Fibroblast of mammary gland (primary cell): ENCODE measurements around the gene PMP22.

ENCODE experiments used
- DNase-seq: peaks from one replicate; pipeline ENCODE4 v3.0.0-alpha.2; 2010; ENCODE audit warnings: low read depth
- H3K4me3 ChIP-seq: 2 replicates; pipeline ENCODE4 v1.5.1; 2011; ENCODE audit warnings: low read depth, mild to moderate bottlenecking, low read length, moderate library complexity; ENCODE audit not compliant: control insufficient read depth
- TF ChIP-seq, protein P1 (sequence below): conservative IDR thresholded peaks from 2 replicates; pipeline ENCODE4 v1.5.1; 2011; ENCODE audit warnings: low read depth, low read length, inconsistent platforms; ENCODE audit not compliant: control insufficient read depth, insufficient read depth

Gene PMP22

GRCh38 chr17:15281909-15282308 lies 16.8 kb upstream of the PMP22 start:
- DNase-seq, result no peak
- H3K4me3 ChIP-seq, result no peak overlapping the region
- TF ChIP-seq, protein P1, sequence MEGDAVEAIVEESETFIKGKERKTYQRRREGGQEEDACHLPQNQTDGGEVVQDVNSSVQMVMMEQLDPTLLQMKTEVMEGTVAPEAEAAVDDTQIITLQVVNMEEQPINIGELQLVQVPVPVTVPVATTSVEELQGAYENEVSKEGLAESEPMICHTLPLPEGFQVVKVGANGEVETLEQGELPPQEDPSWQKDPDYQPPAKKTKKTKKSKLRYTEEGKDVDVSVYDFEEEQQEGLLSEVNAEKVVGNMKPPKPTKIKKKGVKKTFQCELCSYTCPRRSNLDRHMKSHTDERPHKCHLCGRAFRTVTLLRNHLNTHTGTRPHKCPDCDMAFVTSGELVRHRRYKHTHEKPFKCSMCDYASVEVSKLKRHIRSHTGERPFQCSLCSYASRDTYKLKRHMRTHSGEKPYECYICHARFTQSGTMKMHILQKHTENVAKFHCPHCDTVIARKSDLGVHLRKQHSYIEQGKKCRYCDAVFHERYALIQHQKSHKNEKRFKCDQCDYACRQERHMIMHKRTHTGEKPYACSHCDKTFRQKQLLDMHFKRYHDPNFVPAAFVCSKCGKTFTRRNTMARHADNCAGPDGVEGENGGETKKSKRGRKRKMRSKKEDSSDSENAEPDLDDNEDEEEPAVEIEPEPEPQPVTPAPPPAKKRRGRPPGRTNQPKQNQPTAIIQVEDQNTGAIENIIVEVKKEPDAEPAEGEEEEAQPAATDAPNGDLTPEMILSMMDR, result no peak

DNA sequence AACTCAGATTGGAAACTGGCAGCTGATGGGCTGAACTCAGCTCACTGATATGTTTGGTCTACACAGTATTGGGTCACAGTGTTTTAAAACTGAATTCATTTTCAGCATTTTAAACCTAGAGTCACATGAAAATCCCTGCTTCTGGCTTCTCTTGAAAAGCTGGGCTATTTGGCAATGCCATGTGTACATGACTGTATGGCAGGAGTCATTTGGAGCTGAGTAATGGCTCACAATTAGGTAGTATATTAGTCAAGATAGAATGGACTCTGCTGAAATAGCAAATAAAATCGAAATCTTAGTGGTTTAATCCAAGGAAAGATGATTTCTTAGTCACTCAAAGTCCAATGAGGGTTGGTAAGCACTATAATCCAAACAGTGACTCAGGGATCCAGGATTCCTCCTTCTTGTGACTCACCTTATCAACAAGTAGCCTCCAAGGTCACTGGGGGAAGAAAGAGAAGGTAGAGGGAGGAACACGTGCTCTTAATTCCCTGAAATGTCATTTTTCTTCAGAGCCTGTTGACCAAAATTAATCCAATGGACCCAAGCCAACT lies 13.9 kb upstream of the PMP22 start:
- DNase-seq, result peak; percentile 98
- TF ChIP-seq, protein P1, result no peak
- H3K4me3 ChIP-seq, result no peak overlapping the region

GRCh38 chr17:15278380-15278779 lies 13.3 kb upstream of the PMP22 start:
- no peak overlapping the region for H3K4me3 ChIP-seq
- no peak for DNase-seq
- TF ChIP-seq, protein P1, result no peak

DNA sequence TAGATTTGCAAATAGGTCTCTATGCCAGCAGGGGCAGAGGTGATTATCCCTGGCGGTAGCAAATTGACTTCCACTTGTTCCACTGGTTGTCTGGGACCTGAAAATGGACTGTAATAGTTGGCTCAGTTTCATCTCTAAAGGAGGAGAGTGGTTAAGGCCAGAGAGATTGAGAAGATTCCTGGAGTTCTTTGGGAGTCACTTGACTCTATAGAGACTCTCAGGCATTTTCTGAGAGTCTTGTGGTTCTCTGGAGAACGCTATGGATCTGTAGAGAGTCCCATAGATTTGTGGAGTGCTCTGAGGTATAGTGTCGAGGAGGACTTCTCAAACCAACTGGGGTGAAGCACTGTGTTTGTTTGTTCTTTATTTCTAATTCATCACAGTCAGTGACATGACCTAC lies 8.9 kb upstream of the PMP22 start:
- TF ChIP-seq, protein P1, result no peak
- DNase-seq, result no peak

GRCh38 chr17:15273141-15273793 lies 8.1 kb upstream of the PMP22 start:
- TF ChIP-seq, protein P1, result no peak
- peak; percentile 98 for DNase-seq

More for the DNA sequence above, 8.9 kb upstream of the PMP22 start:
- no peak overlapping the region for H3K4me3 ChIP-seq

DNA sequence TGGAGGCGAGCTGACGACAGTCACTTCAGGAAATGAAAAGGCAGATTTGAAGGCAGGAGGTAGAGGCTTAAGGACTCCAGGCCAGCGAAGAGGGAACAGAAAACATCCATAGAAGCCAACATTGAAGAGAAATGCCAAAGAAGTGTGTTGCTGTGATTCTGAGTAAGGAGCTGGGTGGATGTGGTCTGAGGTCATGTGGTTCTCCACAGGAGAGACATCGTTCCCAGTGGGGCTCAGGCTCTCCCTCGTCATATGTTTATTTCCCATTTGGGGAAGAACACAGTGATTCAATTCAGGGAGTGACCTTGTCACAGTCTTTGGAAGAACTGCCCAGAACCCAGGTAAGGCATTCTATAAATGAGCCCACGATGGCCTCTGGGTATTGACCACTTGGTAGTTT lies 6.6 kb upstream of the PMP22 start:
- H3K4me3 ChIP-seq, result no peak overlapping the region
- TF ChIP-seq, protein P1, result no peak
- peak; percentile 75 for DNase-seq

More at GRCh38 chr17:15273141-15273793, 8.1 kb upstream of the PMP22 start:
- H3K4me3 ChIP-seq, result no peak overlapping the region
